KOPT-K1 (cell line): ENCODE results near the gene SLC7A4.
"Not testable (repeated sequence)": the region's sequence is repeated elsewhere in the genome, so short reads cannot be mapped to it uniquely, and the experiment has no call there.

ENCODE experiments used
- H3K27ac ChIP-seq: fragments of 200-600 bp; sonication (generic); 2 replicates; pipeline ENCODE4 v1.5.1; 2016; ENCODE audit warnings: antibody characterized with exemption, mild to moderate bottlenecking, low read depth, low read length; ENCODE audit not compliant: poor library complexity, severe bottlenecking
- H3K36me3 ChIP-seq: fragments of 200-600 bp; sonication (generic); 2 replicates; pipeline ENCODE4 v1.5.1; 2017; ENCODE audit warnings: antibody characterized with exemption, mild to moderate bottlenecking, low read length, moderate library complexity; ENCODE audit not compliant: insufficient read depth
- H3K9me3 ChIP-seq: fragments of 200-600 bp; sonication (generic); 2 replicates; pipeline ENCODE4 v1.5.1; 2017; ENCODE audit warnings: antibody characterized with exemption, low read length, mild to moderate bottlenecking; ENCODE audit not compliant: insufficient read depth, poor library complexity, severe bottlenecking

The SLC7A4 gene

DNA sequence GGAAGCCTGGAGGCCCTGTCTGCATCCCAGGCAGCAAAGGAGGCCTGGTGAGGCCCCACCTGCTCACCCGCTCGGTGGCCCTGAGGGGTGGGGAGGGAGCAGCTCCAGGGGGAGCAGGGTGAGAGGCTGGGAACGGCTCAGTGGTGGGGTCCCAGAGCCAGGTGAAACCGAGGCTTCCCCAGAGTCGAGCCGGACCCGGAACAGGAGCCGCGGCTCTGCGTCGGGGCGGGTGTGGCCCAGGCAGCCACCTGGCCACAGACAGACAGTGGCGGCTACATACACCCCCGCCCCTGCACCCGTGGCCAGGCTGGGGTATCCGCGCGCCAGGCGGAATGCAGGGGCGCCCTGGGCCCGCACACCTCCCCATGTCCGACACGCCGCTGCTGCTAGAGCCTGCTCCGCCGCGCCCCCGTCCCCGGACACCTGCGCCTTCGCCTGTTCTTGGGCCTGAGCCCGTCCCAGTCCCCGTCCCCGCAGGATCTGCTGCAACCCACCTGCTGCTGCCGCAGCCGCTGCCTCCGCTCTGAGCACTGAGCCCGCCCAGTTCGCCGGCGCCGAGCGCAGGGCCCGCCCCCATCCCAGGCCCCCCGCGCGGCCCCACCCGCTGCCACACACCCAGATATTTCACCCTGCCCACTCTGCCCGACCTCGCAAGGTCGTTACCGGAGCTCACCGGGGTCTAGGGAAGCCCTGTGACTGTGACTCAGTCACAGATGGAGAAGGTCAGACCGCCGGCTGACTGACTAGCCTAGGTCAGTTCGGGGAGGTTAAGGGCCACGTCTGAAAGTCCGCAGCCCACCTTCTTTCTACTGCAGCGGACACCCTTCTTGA lies at the start of gene SLC7A4:
Gene SLC7A4, minus strand, starts transcription at position 525 of the 831 bp plus-strand sequence. CDS start 749 bp downstream, outside the sequence.
- Histone ChIP-seq H3K27ac (no peak within 1 kb of the TSS), H3K9me3 (no peaks in the 10 kb centered on the region), H3K36me3 (no peaks in the 10 kb centered on the region)

- H3K36me3 ChIP-seq, result no peaks in the 10 kb centered on the region
- no peak overlapping the region for H3K27ac ChIP-seq
- H3K9me3 ChIP-seq, result no peaks in the 10 kb centered on the region
These were observed 48.2 kb upstream of the SLC7A4 start for GRCh38 chr22:21080435-21081137.

GRCh38 chr22:21079493-21079892 lies 47.1 kb upstream of the SLC7A4 start:
- Histone ChIP-seq H3K36me3 (no peaks in the 10 kb centered on the region), H3K9me3 (no peaks in the 10 kb centered on the region)

GRCh38 chr22:21078916-21079315 lies 46.6 kb upstream of the SLC7A4 start:
- Histone ChIP-seq H3K36me3 (no peaks in the 10 kb centered on the region), H3K9me3 (no peaks in the 10 kb centered on the region), H3K27ac (no peak overlapping the region)

More at GRCh38 chr22:21079493-21079892, 47.1 kb upstream of the SLC7A4 start:
- H3K27ac ChIP-seq, result no peak overlapping the region

DNA sequence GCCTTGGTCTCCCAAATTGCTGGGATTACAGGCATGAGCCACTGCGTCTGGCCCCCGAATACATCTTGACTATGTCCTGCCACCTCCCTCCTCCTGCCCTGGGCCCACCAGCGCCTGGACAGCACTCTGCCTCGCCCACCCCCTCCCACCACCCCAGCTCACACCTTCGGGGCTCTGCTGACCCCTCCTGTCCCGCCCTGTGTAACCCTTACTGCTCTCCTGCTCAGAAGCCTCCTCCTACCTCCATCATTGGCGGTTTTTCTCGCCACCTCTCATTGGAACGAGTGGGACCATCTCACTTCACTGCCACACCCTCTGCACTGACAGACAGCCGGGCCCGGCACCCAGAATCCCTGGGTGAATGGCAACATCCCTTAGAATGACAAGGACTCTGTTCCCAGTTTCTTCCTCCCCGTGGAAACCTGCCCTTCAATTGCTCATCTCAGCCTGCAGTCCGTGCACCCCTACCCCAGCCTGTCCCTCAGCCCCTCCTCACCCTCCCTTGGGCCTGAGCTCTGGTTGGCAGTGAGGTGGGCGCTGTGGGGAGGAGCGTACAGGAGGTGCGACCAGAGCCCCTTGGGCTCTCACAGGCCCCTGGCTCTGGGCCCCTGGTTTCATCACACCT lies 45.6 kb upstream of the SLC7A4 start:
- H3K27ac ChIP-seq, result no peak overlapping the region
- H3K9me3 ChIP-seq, result no peaks in the 10 kb centered on the region
- no peaks in the 10 kb centered on the region for H3K36me3 ChIP-seq

DNA sequence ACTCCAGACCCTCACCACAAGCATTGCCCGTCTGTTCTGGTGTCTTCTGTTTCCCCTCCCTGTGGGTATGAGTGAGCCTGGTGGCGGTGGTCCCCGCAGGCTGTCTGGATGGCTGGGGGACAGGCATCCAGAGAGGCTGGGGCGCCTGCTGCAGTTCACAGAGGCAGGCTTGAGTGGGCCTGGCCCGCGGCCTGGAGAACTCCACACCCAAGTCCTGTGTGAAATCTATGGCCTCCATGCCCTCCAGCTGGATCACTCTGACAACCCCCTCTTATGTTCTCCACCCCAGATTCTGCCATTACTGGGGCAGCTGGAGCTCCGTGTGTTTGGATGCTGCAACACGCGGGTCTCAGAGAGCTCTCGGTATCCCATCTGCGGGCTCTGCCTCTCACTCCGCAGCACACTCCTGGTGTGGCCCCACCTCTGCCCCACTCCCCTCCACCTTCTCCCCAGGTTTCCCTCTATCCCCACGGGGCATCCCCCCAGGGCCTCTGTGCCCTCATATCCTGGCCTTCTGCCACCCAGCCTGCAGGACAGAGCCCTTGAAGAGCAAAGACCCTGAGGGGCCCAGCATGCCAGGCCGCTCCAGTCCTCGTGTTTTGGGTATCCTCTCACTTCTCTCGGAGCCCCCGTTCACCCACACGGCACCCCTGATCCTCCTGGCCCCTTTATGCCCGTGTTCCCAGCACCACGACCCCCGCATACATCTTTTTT lies 44.7 kb upstream of the SLC7A4 start:
- H3K27ac ChIP-seq, result no peak overlapping the region
- no peaks in the 10 kb centered on the region for H3K9me3 ChIP-seq
- H3K36me3 ChIP-seq, result no peaks in the 10 kb centered on the region

- H3K27ac ChIP-seq, result no peak overlapping the region
- no peaks in the 10 kb centered on the region for H3K36me3 ChIP-seq
- H3K9me3 ChIP-seq, result no peaks in the 10 kb centered on the region
These were observed 43.3 kb upstream of the SLC7A4 start for GRCh38 chr22:21075516-21076138.

DNA sequence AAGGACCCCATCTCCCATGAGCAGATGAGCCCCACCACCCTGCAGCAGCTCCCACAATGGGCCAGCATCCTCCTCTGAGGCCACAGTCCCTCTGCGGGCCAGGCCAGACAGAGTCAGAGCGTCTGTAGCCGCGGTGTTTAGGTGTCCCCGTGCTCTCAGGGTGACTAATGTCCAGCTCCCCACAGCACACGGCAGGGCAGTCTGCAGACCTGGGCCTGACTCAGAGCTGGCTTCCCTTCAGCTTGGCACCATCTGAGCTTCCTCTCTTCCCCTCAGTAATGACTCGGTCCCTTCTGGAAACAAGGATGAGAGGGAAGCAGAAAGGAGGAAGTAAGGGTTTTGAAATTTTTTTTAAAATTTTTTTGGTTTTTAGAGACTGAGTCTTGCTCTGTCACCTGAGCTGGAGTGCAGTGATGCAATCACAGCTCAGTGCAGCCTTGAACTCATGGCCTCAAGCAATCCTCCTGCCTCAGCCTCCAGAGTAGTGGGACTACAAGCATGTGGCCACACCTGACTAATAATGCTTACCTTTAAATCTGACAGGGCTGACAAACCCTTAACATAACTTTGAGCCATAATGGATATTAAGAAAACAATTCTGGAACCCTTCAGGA lies 41.8 kb upstream of the SLC7A4 start:
- H3K36me3 ChIP-seq, result no peaks in the 10 kb centered on the region
- H3K27ac ChIP-seq, result no peak overlapping the region
- no peaks in the 10 kb centered on the region for H3K9me3 ChIP-seq

- Histone ChIP-seq H3K27ac (no peak overlapping the region), H3K9me3 (no peaks in the 10 kb centered on the region), H3K36me3 (no peaks in the 10 kb centered on the region)
These were observed 41.1 kb upstream of the SLC7A4 start for GRCh38 chr22:21073482-21073881.

DNA sequence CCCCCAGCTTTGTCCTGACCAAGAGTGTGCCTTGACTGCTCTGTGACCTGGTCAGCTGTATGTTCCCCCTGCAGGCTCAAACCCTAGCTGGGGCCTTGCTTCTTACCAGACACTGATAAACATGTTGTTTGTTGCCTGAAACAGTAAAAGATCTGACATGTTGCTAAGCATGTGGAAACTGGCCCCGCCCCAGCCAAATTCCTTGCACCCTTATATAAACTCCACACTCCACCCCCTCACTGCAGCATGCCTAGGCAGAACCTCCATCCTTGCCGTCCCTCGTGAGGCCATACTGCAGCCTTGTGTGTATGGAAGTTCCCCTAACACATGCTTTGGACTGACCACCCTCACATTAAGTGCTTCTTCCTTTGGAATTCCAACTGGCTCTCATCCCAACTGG lies 40.7 kb upstream of the SLC7A4 start:
- no peaks in the 10 kb centered on the region for H3K36me3 ChIP-seq
- H3K27ac ChIP-seq, result no peak overlapping the region
- no peaks in the 10 kb centered on the region for H3K9me3 ChIP-seq

DNA sequence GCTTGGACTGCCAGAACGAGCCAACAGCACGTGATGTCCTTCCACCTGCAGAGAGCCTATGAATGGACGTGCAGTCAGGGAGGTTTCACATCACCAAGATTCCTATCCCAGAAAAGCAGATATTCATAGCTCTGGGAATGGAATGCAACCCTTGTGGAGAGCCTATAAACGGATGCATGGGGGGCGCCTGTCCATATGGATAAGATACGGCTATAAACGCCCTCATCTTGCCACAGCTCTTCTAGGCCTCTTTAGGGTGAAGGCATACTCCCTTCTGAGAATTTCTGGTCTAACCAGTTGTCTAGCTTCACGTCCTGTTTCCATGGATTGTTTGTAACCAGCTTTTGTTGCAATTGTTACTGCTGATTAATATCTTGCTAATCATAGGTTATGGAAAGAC lies 39.4 kb upstream of the SLC7A4 start:
- not testable (repeated sequence) for H3K36me3 ChIP-seq, H3K27ac ChIP-seq, H3K9me3 ChIP-seq

DNA sequence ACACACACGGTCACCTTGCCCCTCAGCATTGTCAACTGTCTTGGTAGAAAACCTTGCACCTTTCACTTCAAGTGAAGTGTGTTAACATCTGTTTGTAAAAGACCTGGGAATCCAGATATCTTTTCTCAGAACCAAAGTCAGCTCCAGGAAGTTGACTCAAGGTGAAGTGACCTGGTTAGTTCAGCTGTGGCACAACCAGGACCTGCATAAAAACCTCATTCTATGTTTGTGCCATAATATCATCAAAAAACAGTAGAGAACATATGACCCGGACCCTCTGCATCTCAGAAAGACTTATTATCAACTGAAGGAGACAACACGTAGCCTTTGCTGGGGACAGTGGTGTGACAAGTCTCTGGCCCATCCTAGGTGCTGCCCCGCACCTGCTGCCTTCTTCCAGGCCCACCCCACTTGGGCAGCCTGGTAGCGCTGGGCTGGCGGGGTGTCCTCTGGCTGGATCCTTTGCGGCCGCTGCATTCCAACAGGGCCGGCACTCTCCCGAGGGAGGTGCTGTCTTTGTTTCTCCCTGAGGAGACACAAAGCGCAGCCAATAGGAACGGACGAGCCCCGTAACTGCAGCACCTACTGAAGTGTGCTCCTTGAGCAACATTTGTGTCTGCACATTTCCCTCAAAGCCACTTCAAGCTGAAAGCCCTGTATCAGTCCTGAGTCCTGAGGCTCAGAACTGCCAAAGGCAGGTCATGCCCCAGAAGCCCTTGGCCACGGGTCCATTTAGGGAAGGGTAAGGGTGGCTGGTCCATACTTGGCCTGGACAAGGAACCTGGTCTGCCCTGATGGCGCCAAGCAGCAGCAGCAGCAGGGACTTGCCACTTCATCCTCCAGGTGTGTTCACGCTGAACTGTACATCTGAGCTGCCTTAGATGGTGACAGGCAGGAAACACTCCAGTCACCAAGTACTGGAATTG lies 38.6 kb upstream of the SLC7A4 start:
- no peaks in the 10 kb centered on the region for H3K9me3 ChIP-seq

GRCh38 chr22:21069375-21069774 lies 37.0 kb upstream of the SLC7A4 start:
- Histone ChIP-seq H3K9me3 (no peaks in the 10 kb centered on the region), H3K36me3 (no peaks in the 10 kb centered on the region)

More for the DNA sequence above, 38.6 kb upstream of the SLC7A4 start:
- H3K27ac ChIP-seq, result no peak overlapping the region
- H3K36me3 ChIP-seq, result no peaks in the 10 kb centered on the region

More at GRCh38 chr22:21069375-21069774, 37.0 kb upstream of the SLC7A4 start:
- H3K27ac ChIP-seq, result no peak overlapping the region
